ENCODE results near the gene PADI2.

Gene PADI2

GRCh38 chr1:17039522-17039921 is 79.7 kb downstream of the PADI2 start:
- Histone ChIP-seq H3K27me3 (ENCODE audit: insufficient read depth, low read length, poor library complexity, severe bottlenecking) (no peaks in the 10 kb centered on the region), H3K4me2 (ENCODE audit: low read depth, low read length, poor library complexity, severe bottlenecking) (no peak overlapping the region), H3K9ac (ENCODE audit: low read depth, low read length, poor library complexity, severe bottlenecking) (no peak overlapping the region), H2AFZ (ENCODE audit: low read length) (no peak overlapping the region), H4K20me1 (ENCODE audit: insufficient read depth, low read length, poor library complexity, severe bottlenecking) (no peaks in the 10 kb centered on the region), H3K79me2 (ENCODE audit: insufficient read depth, low read length) (no peaks in the 10 kb centered on the region; the same call in 1 of the 2 replicates), H3K9me2 (replicated peaks; ENCODE audit: low read depth, low read length) (no peaks in the 10 kb centered on the region), H3F3A (ENCODE audit: low read depth) (no peaks in the 10 kb centered on the region), H3K4me1 (ENCODE audit: insufficient read depth, low read length, poor library complexity, severe bottlenecking) (no peaks in the 10 kb centered on the region), H3K9me3 (ENCODE audit: insufficient read depth, low read depth, low read length) (no peaks in the 10 kb centered on the region), H3K36me3 (ENCODE audit: insufficient read depth, low read length) (peaks cover 63% of the 10 kb centered on the region; the same call in 1 of the 2 replicates), H3K4me3 (ENCODE audit: low read length, poor library complexity, severe bottlenecking) (no peak overlapping the region)
- TF ChIP-seq CTCF (conservative IDR thresholded peaks at IDR 0.05; ENCODE audit: low read length) (no peak), EZH2phosphoT487 (IDR thresholded peaks at IDR 0.05; ENCODE audit: borderline replicate concordance) (no peak)

- Histone ChIP-seq H3K36me3 (ENCODE audit: insufficient read depth, low read length) (peaks cover 59% of the 10 kb centered on the region; the same call in 1 of the 2 replicates), H3K4me2 (ENCODE audit: low read depth, low read length, poor library complexity, severe bottlenecking) (no peak overlapping the region)
- no peak for TF ChIP-seq CTCF (conservative IDR thresholded peaks at IDR 0.05; ENCODE audit: low read length)
- TF ChIP-seq EZH2phosphoT487 (IDR thresholded peaks at IDR 0.05; ENCODE audit: borderline replicate concordance): no peak
Measured at GRCh38 chr1:17033481-17033880, 85.8 kb downstream of the PADI2 start.

GRCh38 chr1:17032741-17033140 is 86.5 kb downstream of the PADI2 start:
- peaks cover 60% of the 10 kb centered on the region; the same call in 1 of the 2 replicates for H3K36me3 ChIP-seq (ENCODE audit: insufficient read depth, low read length)
- H3K4me2 ChIP-seq (ENCODE audit: low read depth, low read length, poor library complexity, severe bottlenecking): no peak overlapping the region
- H3F3A ChIP-seq (ENCODE audit: low read depth): no peaks in the 10 kb centered on the region
- H3K79me2 ChIP-seq (ENCODE audit: insufficient read depth, low read length): no peaks in the 10 kb centered on the region; the same call in 1 of the 2 replicates
- no peaks in the 10 kb centered on the region for H3K27me3 ChIP-seq (ENCODE audit: insufficient read depth, low read length, poor library complexity, severe bottlenecking)
- no peaks in the 10 kb centered on the region for H3K9me2 ChIP-seq (replicated peaks; ENCODE audit: low read depth, low read length)
- H3K4me3 ChIP-seq (ENCODE audit: low read length, poor library complexity, severe bottlenecking): no peak overlapping the region
- H3K9me3 ChIP-seq (ENCODE audit: insufficient read depth, low read depth, low read length): no peaks in the 10 kb centered on the region
- H4K20me1 ChIP-seq (ENCODE audit: insufficient read depth, low read length, poor library complexity, severe bottlenecking): no peaks in the 10 kb centered on the region
- H3K9ac ChIP-seq (ENCODE audit: low read depth, low read length, poor library complexity, severe bottlenecking): no peak overlapping the region
- TF ChIP-seq CTCF (conservative IDR thresholded peaks at IDR 0.05; ENCODE audit: low read length) (no peak), EZH2phosphoT487 (IDR thresholded peaks at IDR 0.05; ENCODE audit: borderline replicate concordance) (no peak)
- H3K4me1 ChIP-seq (ENCODE audit: insufficient read depth, low read length, poor library complexity, severe bottlenecking): no peaks in the 10 kb centered on the region
- no peak overlapping the region for H2AFZ ChIP-seq (ENCODE audit: low read length)

More at GRCh38 chr1:17033481-17033880, 85.8 kb downstream of the PADI2 start:
- Histone ChIP-seq H3F3A (ENCODE audit: low read depth) (no peaks in the 10 kb centered on the region), H2AFZ (ENCODE audit: low read length) (no peak overlapping the region), H3K9me3 (ENCODE audit: insufficient read depth, low read depth, low read length) (no peaks in the 10 kb centered on the region), H3K27me3 (ENCODE audit: insufficient read depth, low read length, poor library complexity, severe bottlenecking) (no peaks in the 10 kb centered on the region), H3K9me2 (replicated peaks; ENCODE audit: low read depth, low read length) (no peaks in the 10 kb centered on the region), H3K4me1 (ENCODE audit: insufficient read depth, low read length, poor library complexity, severe bottlenecking) (no peaks in the 10 kb centered on the region), H3K79me2 (ENCODE audit: insufficient read depth, low read length) (no peaks in the 10 kb centered on the region; the same call in 1 of the 2 replicates), H4K20me1 (ENCODE audit: insufficient read depth, low read length, poor library complexity, severe bottlenecking) (no peaks in the 10 kb centered on the region), H3K4me3 (ENCODE audit: low read length, poor library complexity, severe bottlenecking) (no peak overlapping the region), H3K9ac (ENCODE audit: low read depth, low read length, poor library complexity, severe bottlenecking) (no peak overlapping the region)

Measured in Loucy (cell line).